Activated CD4-positive, alpha-beta memory T cell treated with anti-CD3 and anti-CD28 coated beads for 36 hours (primary cell): ENCODE measurements around the gene FCGBP. TPM values are rescaled to one million over a fixed set of nuclear protein-coding genes. Genes with fewer than 3 reads are reported as not detected.
"Not testable (repeated sequence)": the region's sequence is repeated elsewhere in the genome, so short reads cannot be mapped to it uniquely, and the experiment has no call there.

ENCODE experiments used
- CTCF ChIA-PET: fragments of 350-600 bp; sonication (Branson Sonifier 250); formaldehyde crosslinking; loops from one replicate; lab custom pipeline; 2021; ENCODE audit warnings: antibody characterized with exemption, inconsistent platforms; lab: Charles Lee
- POLR2A ChIA-PET: fragments of 350-600 bp; sonication (Branson Sonifier 250); formaldehyde crosslinking; loops from one replicate; lab custom pipeline; 2021; ENCODE audit warnings: antibody characterized with exemption; lab: Charles Lee
- DNase-seq: peaks from one replicate; pipeline ENCODE4 v3.0.0-alpha.2; 2020
- H3K27ac Mint-ChIP-seq: one replicate; pipeline ENCODE4 v1.8.0; 2021; ENCODE audit warnings: mixed read lengths
- H3K27me3 Mint-ChIP-seq: one replicate; pipeline ENCODE4 v1.8.0; 2021; ENCODE audit warnings: mixed read lengths
- H3K36me3 Mint-ChIP-seq: one replicate; pipeline ENCODE4 v1.8.0; 2021; ENCODE audit warnings: mixed read lengths
- H3K4me1 Mint-ChIP-seq: one replicate; pipeline ENCODE4 v1.8.0; 2021; ENCODE audit warnings: low read depth, mixed read lengths
- H3K4me3 Mint-ChIP-seq: one replicate; pipeline ENCODE4 v1.8.0; 2021; ENCODE audit warnings: mild to moderate bottlenecking, mixed read lengths
- H3K9me3 Mint-ChIP-seq: one replicate; pipeline ENCODE4 v1.8.0; 2021; ENCODE audit warnings: mixed read lengths
- intact Hi-C: fragments of 100-400 bp; cut with micrococcal nuclease; formaldehyde crosslinking; loops from one replicate; pipeline ENCODE4 v1.15.1; 2023
- total RNA-seq, 2 experiments: library from RNA; stranded (reverse); gene quantifications; one replicate each; pipeline ENCODE4 v1.2.3, GENCODE V29; 2021

The FCGBP gene
- total RNA-seq, 2 experiments from 2014 or later = 3.6 TPM

- Mint-ChIP-seq H3K9me3 (no peaks in the 10 kb centered on the region), H3K27ac (no peak overlapping the region), H3K27me3 (no peaks in the 10 kb centered on the region), H3K36me3 (peaks cover 3% of the 10 kb centered on the region), H3K4me1 (peaks cover 6% of the 10 kb centered on the region), H3K4me3 (no peak overlapping the region)
- CTCF ChIA-PET = no interaction called here
- intact Hi-C loops = no loop called here
- no peak for DNase-seq
- POLR2A ChIA-PET = no interaction called here
Observed at GRCh38 chr19:39916236-39916635, 18.2 kb downstream of the FCGBP start.

- H3K36me3 Mint-ChIP-seq = peaks cover 3% of the 10 kb centered on the region
Observed at GRCh38 chr19:39915848-39916215, 18.6 kb downstream of the FCGBP start.

GRCh38 chr19:39915101-39915847, 19.2 kb downstream of the FCGBP start:
- Mint-ChIP-seq H3K4me3 (no peak overlapping the region), H3K4me1 (peaks cover 6% of the 10 kb centered on the region), H3K36me3 (peaks cover 3% of the 10 kb centered on the region), H3K27ac (no peak overlapping the region), H3K9me3 (no peaks in the 10 kb centered on the region), H3K27me3 (no peaks in the 10 kb centered on the region)
- CTCF ChIA-PET = interaction anchor here (0.7 to 1.1 kb wide), 3 partner anchors 54 to 56 kb away, joined by 3 read pairs; partner anchors contain the start of gene PSMC4
- intact Hi-C loops = no loop called here
- POLR2A ChIA-PET = no interaction called here
- no peak for DNase-seq

More at GRCh38 chr19:39915848-39916215, 18.6 kb downstream of the FCGBP start:
- no peaks in the 10 kb centered on the region for H3K27me3 Mint-ChIP-seq
- no peak for DNase-seq
- POLR2A ChIA-PET = no interaction called here
- intact Hi-C loops = no loop called here
- no peak overlapping the region for H3K4me3 Mint-ChIP-seq
- H3K4me1 Mint-ChIP-seq = peaks cover 6% of the 10 kb centered on the region
- H3K27ac Mint-ChIP-seq = no peak overlapping the region
- CTCF ChIA-PET = interaction anchor here (0.7 kb wide), 1 partner anchor 55 kb away, joined by 3 read pairs; the partner anchor contains the start of gene PSMC4
- no peaks in the 10 kb centered on the region for H3K9me3 Mint-ChIP-seq

- Mint-ChIP-seq H3K27ac (no peak overlapping the region), H3K27me3 (no peaks in the 10 kb centered on the region), H3K9me3 (no peaks in the 10 kb centered on the region), H3K4me3 (no peak overlapping the region), H3K4me1 (peaks cover 6% of the 10 kb centered on the region), H3K36me3 (no peaks in the 10 kb centered on the region)
- CTCF ChIA-PET = interaction anchor here (1.1 kb wide), 1 partner anchor 57 kb away, joined by 3 read pairs; the partner anchor contains the start of gene PSMC4
- intact Hi-C loops = no loop called here
- DNase-seq = no peak
- POLR2A ChIA-PET = no interaction called here
Observed at GRCh38 chr19:39913682-39914333, 20.6 kb downstream of the FCGBP start.

- Mint-ChIP-seq H3K4me3 (no peak overlapping the region), H3K4me1 (peaks cover 9% of the 10 kb centered on the region), H3K27me3 (no peaks in the 10 kb centered on the region), H3K36me3 (no peaks in the 10 kb centered on the region), H3K9me3 (no peaks in the 10 kb centered on the region), H3K27ac (no peak overlapping the region)
- ChIA-PET POLR2A (no interaction called here), CTCF (no interaction called here)
- intact Hi-C loops = no loop called here
- DNase-seq = no peak
Observed at GRCh38 chr19:39908803-39909202, 25.6 kb downstream of the FCGBP start.

GRCh38 chr19:39906820-39907611, 27.4 kb downstream of the FCGBP start:
- Mint-ChIP-seq H3K27me3 (no peaks in the 10 kb centered on the region), H3K36me3 (no peaks in the 10 kb centered on the region), H3K27ac (no peak overlapping the region), H3K4me1 (peaks cover 9% of the 10 kb centered on the region), H3K4me3 (no peak overlapping the region), H3K9me3 (no peaks in the 10 kb centered on the region)
- intact Hi-C loops = no loop called here
- POLR2A ChIA-PET = no interaction called here
- CTCF ChIA-PET = interaction anchor here (0.5 to 2.7 kb wide), 2 partner anchors 63 to 322 kb away, joined by 3 to 19 read pairs; partner anchors contain the start of gene PSMC4
- DNase-seq = no peak

GRCh38 chr19:39906283-39906682, 28.2 kb downstream of the FCGBP start:
- ChIA-PET POLR2A (no interaction called here), CTCF (interaction anchor here (2.7 kb wide), 1 partner anchor 64 kb away, joined by 19 read pairs; the partner anchor contains the start of gene PSMC4)
- H3K4me3 Mint-ChIP-seq = no peak overlapping the region
- no peak for DNase-seq
- H3K27me3 Mint-ChIP-seq = no peaks in the 10 kb centered on the region
- H3K9me3 Mint-ChIP-seq = no peaks in the 10 kb centered on the region
- intact Hi-C loops = no loop called here
- no peak overlapping the region for H3K27ac Mint-ChIP-seq
- no peaks in the 10 kb centered on the region for H3K36me3 Mint-ChIP-seq
- H3K4me1 Mint-ChIP-seq = peaks cover 8% of the 10 kb centered on the region

GRCh38 chr19:39903486-39904091, 30.8 kb downstream of the FCGBP start:
- CTCF ChIA-PET = interaction anchor here (0.6 kb wide), 1 partner anchor 67 kb away, joined by 3 read pairs; no protein-coding TSS in a partner anchor
- H3K27ac Mint-ChIP-seq, POLR2A ChIA-PET, H3K9me3 Mint-ChIP-seq, intact Hi-C loops, H3K4me3 Mint-ChIP-seq, H3K4me1 Mint-ChIP-seq, DNase-seq, H3K36me3 Mint-ChIP-seq, H3K27me3 Mint-ChIP-seq: not testable (repeated sequence)

GRCh38 chr19:39902326-39902725, 32.1 kb downstream of the FCGBP start:
- H3K9me3 Mint-ChIP-seq, H3K27me3 Mint-ChIP-seq, H3K4me1 Mint-ChIP-seq, H3K36me3 Mint-ChIP-seq, H3K27ac Mint-ChIP-seq, DNase-seq, POLR2A ChIA-PET, intact Hi-C loops, CTCF ChIA-PET, H3K4me3 Mint-ChIP-seq: not testable (repeated sequence)

GRCh38 chr19:39901681-39902080, 32.8 kb downstream of the FCGBP start:
- DNase-seq, H3K27ac Mint-ChIP-seq, H3K27me3 Mint-ChIP-seq, H3K4me3 Mint-ChIP-seq, intact Hi-C loops, H3K9me3 Mint-ChIP-seq, H3K4me1 Mint-ChIP-seq, CTCF ChIA-PET, POLR2A ChIA-PET, H3K36me3 Mint-ChIP-seq: not testable (repeated sequence)

GRCh38 chr19:39898858-39899257, 35.6 kb downstream of the FCGBP start:
- POLR2A ChIA-PET, DNase-seq, CTCF ChIA-PET, H3K9me3 Mint-ChIP-seq, H3K4me1 Mint-ChIP-seq, H3K4me3 Mint-ChIP-seq, H3K27ac Mint-ChIP-seq, H3K27me3 Mint-ChIP-seq, intact Hi-C loops, H3K36me3 Mint-ChIP-seq: not testable (repeated sequence)
